CD14-positive monocyte (primary cell): ENCODE results near the gene METTL16. TPM values are rescaled to one million over a fixed set of nuclear protein-coding genes. Genes with fewer than 3 reads are reported as not detected.

Experiments
- DNase-seq, 3 donors: peaks; one replicate each; pipeline ENCODE4 v3.0.0-alpha.2; 2011 to 2022
- H2AFZ ChIP-seq: 2 replicates; pipeline ENCODE4 v1.6.0; 2012; ENCODE audit warnings: mild to moderate bottlenecking, low read depth, low read length, inconsistent platforms; ENCODE audit not compliant: insufficient read depth, poor library complexity, severe bottlenecking
- H3K27ac ChIP-seq, 2 donors: 1 replicate in 1 of 2; 2 replicates in 1 of 2; pipeline ENCODE4 v1.5.1; 2012 to 2013; ENCODE audit warnings: low read length in 2 of 2, control low read depth in 1 of 2, inconsistent platforms in 1 of 2, low read depth in 1 of 2, mild to moderate bottlenecking in 1 of 2
- H3K27me3 ChIP-seq, 2 donors: one replicate each; pipeline versions ENCODE4 v1.6.0 to v1.6.1; 2011 to 2013; ENCODE audit warnings: low read length in 2 of 2; ENCODE audit not compliant: control insufficient read depth in 2 of 2, insufficient read depth in 2 of 2
- H3K36me3 ChIP-seq, 2 donors: replicated peaks in 1 of 2; 1 replicate in 1 of 2; 2 replicates in 1 of 2; pipeline versions ENCODE4 v1.5.1 to v1.6.1; 2012 to 2013; ENCODE audit warnings: low read length in 2 of 2, control low read depth in 1 of 2, inconsistent platforms in 1 of 2, mild to moderate bottlenecking in 1 of 2; ENCODE audit not compliant: insufficient read depth in 2 of 2, control insufficient read depth in 1 of 2
- H3K4me1 ChIP-seq, 2 donors: 1 replicate in 1 of 2; 2 replicates in 1 of 2; pipeline versions ENCODE4 v1.5.1 to v1.6.1; 2012 to 2013; ENCODE audit warnings: low read length in 2 of 2, control low read depth in 1 of 2, inconsistent platforms in 1 of 2, mild to moderate bottlenecking in 1 of 2, moderate library complexity in 1 of 2; ENCODE audit not compliant: insufficient read depth in 2 of 2, control insufficient read depth in 1 of 2
- H3K4me2 ChIP-seq: replicated peaks from 2 replicates; pipeline ENCODE3; 2012; ENCODE audit warnings: low read length, moderate library complexity, mild to moderate bottlenecking; ENCODE audit not compliant: poor library complexity, severe bottlenecking; ENCODE audit errors: extremely low read depth
- H3K4me3 ChIP-seq, 3 experiments: fragments of 200-600 bp in 1 of 3; sonication (generic) in 1 of 3; replicated peaks in 1 of 3; 1 replicate in 2 of 3; 2 replicates in 1 of 3; pipeline ENCODE4 v1.5.1; 2011 to 2013; ENCODE audit warnings: low read length in 3 of 3, mild to moderate bottlenecking in 3 of 3, control low read depth in 2 of 3, low read depth in 2 of 3, inconsistent platforms in 1 of 3, moderate library complexity in 1 of 3
- H3K79me2 ChIP-seq: 2 replicates; pipeline ENCODE4 v1.6.0; 2012; ENCODE audit warnings: mild to moderate bottlenecking, control low read depth, inconsistent platforms, low read length, moderate library complexity; ENCODE audit not compliant: insufficient read depth
- H3K9ac ChIP-seq: 2 replicates; pipeline ENCODE4 v1.6.0; 2017; ENCODE audit warnings: low read length, mild to moderate bottlenecking; ENCODE audit not compliant: insufficient read depth, poor library complexity, severe bottlenecking
- H3K9me3 ChIP-seq, 2 donors: replicated peaks in 1 of 2; 1 replicate in 1 of 2; 2 replicates in 1 of 2; pipeline versions ENCODE4 v1.5.1 to v1.6.1; 2012 to 2013; ENCODE audit warnings: low read length in 2 of 2, control low read depth in 1 of 2; ENCODE audit not compliant: control insufficient read depth in 1 of 2, insufficient read depth in 1 of 2
- H4K20me1 ChIP-seq: 2 replicates; pipeline ENCODE4 v1.6.0; 2012; ENCODE audit warnings: mild to moderate bottlenecking, low read length, control low read depth, moderate library complexity; ENCODE audit not compliant: insufficient read depth
- H3K27ac Mint-ChIP-seq, 7 donors: one replicate each; pipeline ENCODE4 v1.8.0; 2020; ENCODE audit warnings: mild to moderate bottlenecking in 7 of 7, mixed read lengths in 7 of 7, moderate library complexity in 6 of 7, inconsistent platforms in 2 of 7
- H3K27me3 Mint-ChIP-seq, 3 donors: one replicate each; pipeline ENCODE4 v1.8.0; 2021 to 2022; ENCODE audit warnings: low read depth in 3 of 3, mild to moderate bottlenecking in 3 of 3, mixed read lengths in 3 of 3, moderate library complexity in 3 of 3, inconsistent platforms in 1 of 3
- H3K36me3 Mint-ChIP-seq, 2 donors: one replicate each; pipeline ENCODE4 v1.8.0; 2020; ENCODE audit warnings: mixed read lengths in 2 of 2, inconsistent platforms in 1 of 2, mild to moderate bottlenecking in 1 of 2
- H3K4me1 Mint-ChIP-seq: one replicate; pipeline ENCODE4 v1.8.0; 2020; ENCODE audit warnings: mild to moderate bottlenecking, mixed read lengths
- H3K4me3 Mint-ChIP-seq, 2 donors: one replicate each; pipeline ENCODE4 v1.8.0; 2020; ENCODE audit warnings: mild to moderate bottlenecking in 2 of 2, mixed read lengths in 2 of 2, moderate library complexity in 1 of 2
- H3K9me3 Mint-ChIP-seq, 7 donors: one replicate each; pipeline ENCODE4 v1.8.0; 2020 to 2022; ENCODE audit warnings: mixed read lengths in 7 of 7, mild to moderate bottlenecking in 6 of 7, moderate library complexity in 6 of 7, inconsistent platforms in 2 of 7
- WGBS: methylation state at CpG from one replicate; pipeline ENCODE4 v1.1.5; 2013; ENCODE audit warnings: missing lambda C conversion rate; ENCODE audit not compliant: insufficient coverage; 5-methylcytosine and 5-hydroxymethylcytosine counted together
- intact Hi-C, 2 donors: fragments of 100-400 bp; cut with micrococcal nuclease; formaldehyde crosslinking; loops; one replicate each; pipeline versions ENCODE4 v1.15.0 to v1.15.1; 2023
- polyA plus RNA-seq, 3 donors: library from polyadenylated mRNA; depleted of rRNA in 1 of 3; unstranded in 2 of 3; stranded (reverse) in 1 of 3; fragments of 300-500 nt in 2 of 3; fragments of >200 nt in 1 of 3; fragmentation: Illumina TruSeq in 2 of 3; gene quantifications; 1 replicate in 2 of 3; 2 replicates in 1 of 3; pipeline ENCODE4 v1.2.3, GENCODE V29; 2012 to 2021
- TF ChIP-seq, protein P1 (sequence below): fragments of 200-600 bp; IDR thresholded peaks from one replicate; pipeline ENCODE4 v1.8.0; 2022; ENCODE audit warnings: antibody characterized with exemption, mild to moderate bottlenecking

The METTL16 gene
- polyA plus RNA-seq, 3 donors: 3.0 to 8.0 (median 4.7) TPM

DNA sequence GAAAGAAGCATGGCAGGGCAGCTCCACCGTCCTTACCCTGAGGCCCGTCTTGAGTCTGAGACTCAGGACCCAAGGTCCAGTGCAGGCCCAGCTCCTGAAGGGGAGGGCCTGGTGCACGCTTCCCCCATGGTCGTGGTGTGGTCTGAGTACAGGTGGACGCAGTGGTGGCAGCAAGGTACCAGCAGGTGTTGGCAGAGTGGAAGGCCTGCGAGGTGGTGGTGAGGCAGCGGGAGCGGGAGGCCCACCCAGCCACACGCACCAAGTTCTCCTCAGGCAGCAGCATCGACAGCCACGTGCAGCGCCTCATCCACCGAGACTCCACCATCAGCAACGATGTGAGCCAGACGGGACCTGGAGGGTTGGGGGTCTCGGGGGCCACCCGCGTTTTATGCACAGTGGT is 138.5 kb downstream of the METTL16 start:
- TF ChIP-seq, protein P1, sequence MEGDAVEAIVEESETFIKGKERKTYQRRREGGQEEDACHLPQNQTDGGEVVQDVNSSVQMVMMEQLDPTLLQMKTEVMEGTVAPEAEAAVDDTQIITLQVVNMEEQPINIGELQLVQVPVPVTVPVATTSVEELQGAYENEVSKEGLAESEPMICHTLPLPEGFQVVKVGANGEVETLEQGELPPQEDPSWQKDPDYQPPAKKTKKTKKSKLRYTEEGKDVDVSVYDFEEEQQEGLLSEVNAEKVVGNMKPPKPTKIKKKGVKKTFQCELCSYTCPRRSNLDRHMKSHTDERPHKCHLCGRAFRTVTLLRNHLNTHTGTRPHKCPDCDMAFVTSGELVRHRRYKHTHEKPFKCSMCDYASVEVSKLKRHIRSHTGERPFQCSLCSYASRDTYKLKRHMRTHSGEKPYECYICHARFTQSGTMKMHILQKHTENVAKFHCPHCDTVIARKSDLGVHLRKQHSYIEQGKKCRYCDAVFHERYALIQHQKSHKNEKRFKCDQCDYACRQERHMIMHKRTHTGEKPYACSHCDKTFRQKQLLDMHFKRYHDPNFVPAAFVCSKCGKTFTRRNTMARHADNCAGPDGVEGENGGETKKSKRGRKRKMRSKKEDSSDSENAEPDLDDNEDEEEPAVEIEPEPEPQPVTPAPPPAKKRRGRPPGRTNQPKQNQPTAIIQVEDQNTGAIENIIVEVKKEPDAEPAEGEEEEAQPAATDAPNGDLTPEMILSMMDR: no peak

DNA sequence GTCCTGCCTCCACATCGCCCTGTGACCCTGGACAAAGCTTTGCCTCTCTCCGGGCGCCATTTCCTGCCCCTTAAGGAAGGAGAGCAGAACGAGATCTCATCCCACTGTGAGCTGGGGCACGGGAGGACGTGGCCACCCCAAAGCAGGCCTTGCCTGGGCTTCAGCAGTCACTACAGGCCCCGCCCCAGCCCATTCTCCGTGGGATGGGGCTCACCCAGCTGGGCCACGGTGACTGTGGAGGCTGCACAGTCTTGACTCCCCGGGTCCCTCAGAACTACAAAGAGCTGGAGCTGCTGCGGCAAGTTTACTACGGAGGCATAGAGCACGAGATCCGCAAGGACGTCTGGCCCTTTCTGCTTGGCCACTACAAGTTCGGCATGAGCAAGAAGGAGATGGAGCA is 139.0 kb downstream of the METTL16 start:
- no peak overlapping the region for H3K4me3 Mint-ChIP-seq
- 97% methylated on average over 15 of the region's 16 CpGs for WGBS
- no peak for DNase-seq

More for the DNA sequence above, 138.5 kb downstream of the METTL16 start:
- over 99% methylated on average over 18 of the region's 18 CpGs for WGBS
- no peaks in the 10 kb centered on the region for H3K9me3 Mint-ChIP-seq
- intact Hi-C loops: no loop called here
- no peak for DNase-seq
- H3K4me3 Mint-ChIP-seq: no peak overlapping the region
- H3K4me1 Mint-ChIP-seq: peaks cover 12% of the 10 kb centered on the region
- peaks cover 0 to 2% (median 0%) of the 10 kb centered on the region in 3 donors for H3K27me3 Mint-ChIP-seq
- no peaks in the 10 kb centered on the region for H4K20me1 ChIP-seq
- peaks cover 30 to 53% of the 10 kb centered on the region in 2 donors for H3K36me3 Mint-ChIP-seq
- H3K9ac ChIP-seq: no peak overlapping the region
- no peaks in the 10 kb centered on the region for H3K4me1 ChIP-seq
- H3K27ac ChIP-seq: no peak overlapping the region
- H3K9me3 ChIP-seq: no peaks in the 10 kb centered on the region
- no peak overlapping the region for H3K4me2 ChIP-seq
- H3K79me2 ChIP-seq: no peaks in the 10 kb centered on the region
- H3K27me3 ChIP-seq: no peaks in the 10 kb centered on the region
- peak overlapping the region in 1 of 7 donors; percentile 56 for H3K27ac Mint-ChIP-seq
- H3K36me3 ChIP-seq: peaks cover 39 to 45% of the 10 kb centered on the region in 2 donors
- H2AFZ ChIP-seq: no peak overlapping the region
- H3K4me3 ChIP-seq: no peak overlapping the region

More for the DNA sequence above, 139.0 kb downstream of the METTL16 start:
- no peak overlapping the region for H3K27ac Mint-ChIP-seq
- intact Hi-C loops: no loop called here
- H3K9ac ChIP-seq: no peak overlapping the region
- no peaks in the 10 kb centered on the region for H3K4me1 ChIP-seq
- peaks cover 0 to 2% (median 0%) of the 10 kb centered on the region in 3 donors for H3K27me3 Mint-ChIP-seq
- no peak overlapping the region for H3K4me3 ChIP-seq
- TF ChIP-seq, protein P1: no peak
- peaks cover 29 to 53% of the 10 kb centered on the region in 2 donors for H3K36me3 Mint-ChIP-seq
- H3K27me3 ChIP-seq: no peaks in the 10 kb centered on the region
- no peaks in the 10 kb centered on the region for H3K9me3 ChIP-seq
- H3K79me2 ChIP-seq: no peaks in the 10 kb centered on the region
- no peaks in the 10 kb centered on the region for H3K9me3 Mint-ChIP-seq
- no peak overlapping the region for H2AFZ ChIP-seq
- H3K4me2 ChIP-seq: no peak overlapping the region
- peaks cover 12% of the 10 kb centered on the region for H3K4me1 Mint-ChIP-seq
- H3K36me3 ChIP-seq: peaks cover 37 to 41% of the 10 kb centered on the region in 2 donors
- H4K20me1 ChIP-seq: no peaks in the 10 kb centered on the region
- H3K27ac ChIP-seq: no peak overlapping the region
